HL-60 (cell line): ENCODE measurements around the gene PALLD.
A peak's percentile ranks its signal among the peaks of the same experiment; 100 is the strongest.
"Not testable (repeated sequence)": the region's sequence is repeated elsewhere in the genome, so short reads cannot be mapped to it uniquely, and the experiment has no call there.

Experiments used
- DNase-seq, 2 experiments: peaks; one replicate each; pipeline ENCODE4 v3.0.0-alpha.2; 2010 to 2020; ENCODE audit warnings: low read depth in 1 of 2, low spot score in 1 of 2
- H3K27ac ChIP-seq: fragments of 250-450 bp; sonication (Bioruptor Pico); replicated peaks from 2 replicates; pipeline ENCODE4 v1.5.1; 2020; ENCODE audit warnings: mild to moderate bottlenecking, moderate library complexity
- H3K27me3 ChIP-seq: fragments of 250-450 bp; sonication (Bioruptor Pico); 2 replicates; pipeline ENCODE4 v1.5.1; 2021; ENCODE audit warnings: mild to moderate bottlenecking, moderate library complexity; ENCODE audit not compliant: insufficient read depth, poor library complexity, severe bottlenecking
- H3K4me3 ChIP-seq: replicated peaks from 2 replicates; pipeline ENCODE4 v1.5.1; 2011; ENCODE audit warnings: mild to moderate bottlenecking, control low read depth, low read length; ENCODE audit not compliant: insufficient read depth
- GABPA ChIP-seq: IDR thresholded peaks from 2 replicates; pipeline ENCODE4 v1.6.1; 2012; ENCODE audit warnings: low read depth
- POLR2AphosphoS5 ChIP-seq: IDR thresholded peaks from 2 replicates; pipeline ENCODE4 v1.6.1; 2012; ENCODE audit warnings: low read depth
- SPI1 ChIP-seq: IDR thresholded peaks from 2 replicates; pipeline ENCODE4 v1.6.1; 2012; ENCODE audit warnings: low read depth, mild to moderate bottlenecking, borderline replicate concordance
- TF ChIP-seq, protein P1 (sequence below): IDR thresholded peaks from one replicate; pipeline ENCODE4 v1.5.1; 2011; ENCODE audit warnings: low read length, control low read depth, inconsistent platforms; ENCODE audit not compliant: insufficient read depth
- TF ChIP-seq, protein P2 (sequence below): IDR thresholded peaks from 2 replicates; pipeline ENCODE4 v1.6.1; 2012; ENCODE audit warnings: low read depth; ENCODE audit not compliant: insufficient replicate concordance

PALLD gene

DNA sequence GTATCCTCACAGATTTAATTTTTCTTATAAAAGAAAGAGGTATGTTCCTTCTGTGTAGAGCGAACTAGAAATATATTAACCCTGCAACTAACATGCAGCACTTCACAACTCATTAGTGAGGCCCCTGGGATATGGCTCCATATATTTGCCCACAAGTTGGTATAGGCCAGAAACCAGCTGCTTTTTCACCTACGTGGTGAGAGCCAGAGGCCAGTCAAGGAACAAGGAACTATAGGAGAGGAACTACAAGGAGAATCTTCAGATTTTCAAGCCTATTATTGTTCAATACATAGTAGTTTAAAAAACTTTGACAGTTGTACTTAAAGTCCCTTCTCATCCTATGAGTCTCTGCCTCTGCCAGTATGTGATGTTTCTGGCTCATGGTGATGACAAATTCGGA lies 307.3 kb downstream of the PALLD start:
- H3K4me3 ChIP-seq = no peak overlapping the region
- DNase-seq = no peak
- H3K27me3 ChIP-seq = peaks cover 3% of the 10 kb centered on the region
- TF ChIP-seq POLR2AphosphoS5 = no peak
- TF ChIP-seq, protein P1, sequence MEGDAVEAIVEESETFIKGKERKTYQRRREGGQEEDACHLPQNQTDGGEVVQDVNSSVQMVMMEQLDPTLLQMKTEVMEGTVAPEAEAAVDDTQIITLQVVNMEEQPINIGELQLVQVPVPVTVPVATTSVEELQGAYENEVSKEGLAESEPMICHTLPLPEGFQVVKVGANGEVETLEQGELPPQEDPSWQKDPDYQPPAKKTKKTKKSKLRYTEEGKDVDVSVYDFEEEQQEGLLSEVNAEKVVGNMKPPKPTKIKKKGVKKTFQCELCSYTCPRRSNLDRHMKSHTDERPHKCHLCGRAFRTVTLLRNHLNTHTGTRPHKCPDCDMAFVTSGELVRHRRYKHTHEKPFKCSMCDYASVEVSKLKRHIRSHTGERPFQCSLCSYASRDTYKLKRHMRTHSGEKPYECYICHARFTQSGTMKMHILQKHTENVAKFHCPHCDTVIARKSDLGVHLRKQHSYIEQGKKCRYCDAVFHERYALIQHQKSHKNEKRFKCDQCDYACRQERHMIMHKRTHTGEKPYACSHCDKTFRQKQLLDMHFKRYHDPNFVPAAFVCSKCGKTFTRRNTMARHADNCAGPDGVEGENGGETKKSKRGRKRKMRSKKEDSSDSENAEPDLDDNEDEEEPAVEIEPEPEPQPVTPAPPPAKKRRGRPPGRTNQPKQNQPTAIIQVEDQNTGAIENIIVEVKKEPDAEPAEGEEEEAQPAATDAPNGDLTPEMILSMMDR = no peak
- no peak for TF ChIP-seq SPI1
- no peak for TF ChIP-seq GABPA
- TF ChIP-seq, protein P2, sequence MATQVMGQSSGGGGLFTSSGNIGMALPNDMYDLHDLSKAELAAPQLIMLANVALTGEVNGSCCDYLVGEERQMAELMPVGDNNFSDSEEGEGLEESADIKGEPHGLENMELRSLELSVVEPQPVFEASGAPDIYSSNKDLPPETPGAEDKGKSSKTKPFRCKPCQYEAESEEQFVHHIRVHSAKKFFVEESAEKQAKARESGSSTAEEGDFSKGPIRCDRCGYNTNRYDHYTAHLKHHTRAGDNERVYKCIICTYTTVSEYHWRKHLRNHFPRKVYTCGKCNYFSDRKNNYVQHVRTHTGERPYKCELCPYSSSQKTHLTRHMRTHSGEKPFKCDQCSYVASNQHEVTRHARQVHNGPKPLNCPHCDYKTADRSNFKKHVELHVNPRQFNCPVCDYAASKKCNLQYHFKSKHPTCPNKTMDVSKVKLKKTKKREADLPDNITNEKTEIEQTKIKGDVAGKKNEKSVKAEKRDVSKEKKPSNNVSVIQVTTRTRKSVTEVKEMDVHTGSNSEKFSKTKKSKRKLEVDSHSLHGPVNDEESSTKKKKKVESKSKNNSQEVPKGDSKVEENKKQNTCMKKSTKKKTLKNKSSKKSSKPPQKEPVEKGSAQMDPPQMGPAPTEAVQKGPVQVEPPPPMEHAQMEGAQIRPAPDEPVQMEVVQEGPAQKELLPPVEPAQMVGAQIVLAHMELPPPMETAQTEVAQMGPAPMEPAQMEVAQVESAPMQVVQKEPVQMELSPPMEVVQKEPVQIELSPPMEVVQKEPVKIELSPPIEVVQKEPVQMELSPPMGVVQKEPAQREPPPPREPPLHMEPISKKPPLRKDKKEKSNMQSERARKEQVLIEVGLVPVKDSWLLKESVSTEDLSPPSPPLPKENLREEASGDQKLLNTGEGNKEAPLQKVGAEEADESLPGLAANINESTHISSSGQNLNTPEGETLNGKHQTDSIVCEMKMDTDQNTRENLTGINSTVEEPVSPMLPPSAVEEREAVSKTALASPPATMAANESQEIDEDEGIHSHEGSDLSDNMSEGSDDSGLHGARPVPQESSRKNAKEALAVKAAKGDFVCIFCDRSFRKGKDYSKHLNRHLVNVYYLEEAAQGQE = no peak
- no peak overlapping the region for H3K27ac ChIP-seq

GRCh38 chr4:168805341-168805740 lies 308.5 kb downstream of the PALLD start:
- DNase-seq = no peak
- Histone ChIP-seq H3K27me3 (no peaks in the 10 kb centered on the region), H3K27ac (no peak overlapping the region), H3K4me3 (no peak overlapping the region)
- no peak for TF ChIP-seq GABPA
- TF ChIP-seq POLR2AphosphoS5 = no peak
- TF ChIP-seq, protein P1 = no peak
- TF ChIP-seq SPI1 = no peak
- TF ChIP-seq, protein P2 = no peak

GRCh38 chr4:168806247-168806646 lies 309.4 kb downstream of the PALLD start:
- H3K27me3 ChIP-seq, H3K27ac ChIP-seq, H3K4me3 ChIP-seq, DNase-seq: not testable (repeated sequence)
- TF ChIP-seq SPI1 = peak; percentile 54; the same call in 1 of the 2 replicates

- TF ChIP-seq GABPA = no peak
- TF ChIP-seq SPI1 = no peak
- no peak for TF ChIP-seq POLR2AphosphoS5
- TF ChIP-seq, protein P2 = no peak
- TF ChIP-seq, protein P1 = no peak
- no peak overlapping the region for H3K27ac ChIP-seq
These were observed 314.4 kb downstream of the PALLD start for GRCh38 chr4:168811207-168811606.

More at GRCh38 chr4:168811207-168811606, 314.4 kb downstream of the PALLD start:
- Histone ChIP-seq H3K27me3 (peaks cover 13% of the 10 kb centered on the region), H3K4me3 (no peak overlapping the region)
- no peak for DNase-seq
